ENCODE data around the gene CEP120. TPM values are rescaled to one million over a fixed set of nuclear protein-coding genes. Genes with fewer than 3 reads are reported as not detected.

Gene CEP120
- total and polyA plus RNA-seq, 2 donors, result 21.3 to 24.5 TPM

- Histone ChIP-seq H3K9me3 (ENCODE audit: control insufficient read depth in 2 of 2, insufficient read depth in 1 of 2, low read length in 1 of 2) (no peaks in the 10 kb centered on the region), H3K27ac (ENCODE audit: low read depth in 1 of 2, low read length in 1 of 2) (no peak overlapping the region), H3K36me3 (ENCODE audit: control insufficient read depth in 2 of 2, insufficient read depth in 2 of 2, low read length in 1 of 2) (no peaks in the 10 kb centered on the region), H3K4me3 (ENCODE audit: low read length in 2 of 2) (no peak overlapping the region), H3K27me3 (ENCODE audit: control insufficient read depth in 2 of 2, insufficient read depth in 1 of 2, low read length in 1 of 2) (no peaks in the 10 kb centered on the region), H3K4me1 (ENCODE audit: control insufficient read depth in 2 of 2, insufficient read depth in 2 of 2, low read length in 2 of 2) (no peaks in the 10 kb centered on the region)
- DNase-seq (ENCODE audit: low read depth in 6 of 9, low spot score in 9 of 9), result peak in 1 of 9 donors; percentile 18
Measured at GRCh38 chr5:123304777-123305316, 118.4 kb downstream of the CEP120 start.

- H3K36me3 ChIP-seq (ENCODE audit: control insufficient read depth in 2 of 2, insufficient read depth in 2 of 2, low read length in 1 of 2), result no peaks in the 10 kb centered on the region
- no peak overlapping the region for H3K4me3 ChIP-seq (ENCODE audit: low read length in 2 of 2)
- 95% methylated on average over 3 of the region's 3 CpGs for WGBS
- no peak for DNase-seq (ENCODE audit: low read depth in 6 of 9, low spot score in 9 of 9)
- H3K9me3 ChIP-seq (ENCODE audit: control insufficient read depth in 2 of 2, insufficient read depth in 1 of 2, low read length in 1 of 2), result no peaks in the 10 kb centered on the region
- H3K27me3 ChIP-seq (ENCODE audit: control insufficient read depth in 2 of 2, insufficient read depth in 1 of 2, low read length in 1 of 2), result no peaks in the 10 kb centered on the region
- H3K27ac ChIP-seq (ENCODE audit: low read depth in 1 of 2, low read length in 1 of 2), result no peak overlapping the region
- no peaks in the 10 kb centered on the region for H3K4me1 ChIP-seq (ENCODE audit: control insufficient read depth in 2 of 2, insufficient read depth in 2 of 2, low read length in 2 of 2)
Measured at GRCh38 chr5:123303802-123304201, 119.4 kb downstream of the CEP120 start.

- WGBS, result 97% methylated on average over 4 of the region's 4 CpGs
- Histone ChIP-seq H3K27me3 (ENCODE audit: control insufficient read depth in 2 of 2, insufficient read depth in 1 of 2, low read length in 1 of 2) (no peaks in the 10 kb centered on the region), H3K9me3 (ENCODE audit: control insufficient read depth in 2 of 2, insufficient read depth in 1 of 2, low read length in 1 of 2) (no peaks in the 10 kb centered on the region), H3K27ac (ENCODE audit: low read depth in 1 of 2, low read length in 1 of 2) (no peak overlapping the region), H3K4me3 (ENCODE audit: low read length in 2 of 2) (no peak overlapping the region), H3K36me3 (ENCODE audit: control insufficient read depth in 2 of 2, insufficient read depth in 2 of 2, low read length in 1 of 2) (no peaks in the 10 kb centered on the region), H3K4me1 (ENCODE audit: control insufficient read depth in 2 of 2, insufficient read depth in 2 of 2, low read length in 2 of 2) (no peaks in the 10 kb centered on the region)
- no peak for DNase-seq (ENCODE audit: low read depth in 6 of 9, low spot score in 9 of 9)
Measured at GRCh38 chr5:123300266-123300665, 122.9 kb downstream of the CEP120 start.

- WGBS, result 97% methylated on average over 1 of the region's 1 CpG
- no peaks in the 10 kb centered on the region for H3K27me3 ChIP-seq (ENCODE audit: control insufficient read depth in 2 of 2, insufficient read depth in 1 of 2, low read length in 1 of 2)
- no peak overlapping the region for H3K4me3 ChIP-seq (ENCODE audit: low read length in 2 of 2)
- H3K36me3 ChIP-seq (ENCODE audit: control insufficient read depth in 2 of 2, insufficient read depth in 2 of 2, low read length in 1 of 2), result no peaks in the 10 kb centered on the region
- H3K4me1 ChIP-seq (ENCODE audit: control insufficient read depth in 2 of 2, insufficient read depth in 2 of 2, low read length in 2 of 2), result no peaks in the 10 kb centered on the region
- no peak overlapping the region for H3K27ac ChIP-seq (ENCODE audit: low read depth in 1 of 2, low read length in 1 of 2)
- no peaks in the 10 kb centered on the region for H3K9me3 ChIP-seq (ENCODE audit: control insufficient read depth in 2 of 2, insufficient read depth in 1 of 2, low read length in 1 of 2)
- no peak for DNase-seq (ENCODE audit: low read depth in 6 of 9, low spot score in 9 of 9)
Measured at GRCh38 chr5:123299136-123299535, 124.1 kb downstream of the CEP120 start.

GRCh38 chr5:123298335-123299030 is 124.7 kb downstream of the CEP120 start:
- DNase-seq (ENCODE audit: low read depth in 6 of 9, low spot score in 9 of 9), result no peak
- Histone ChIP-seq H3K27me3 (ENCODE audit: control insufficient read depth in 2 of 2, insufficient read depth in 1 of 2, low read length in 1 of 2) (no peaks in the 10 kb centered on the region), H3K9me3 (ENCODE audit: control insufficient read depth in 2 of 2, insufficient read depth in 1 of 2, low read length in 1 of 2) (no peaks in the 10 kb centered on the region), H3K4me3 (ENCODE audit: low read length in 2 of 2) (no peak overlapping the region), H3K4me1 (ENCODE audit: control insufficient read depth in 2 of 2, insufficient read depth in 2 of 2, low read length in 2 of 2) (no peaks in the 10 kb centered on the region), H3K27ac (ENCODE audit: low read depth in 1 of 2, low read length in 1 of 2) (no peak overlapping the region), H3K36me3 (ENCODE audit: control insufficient read depth in 2 of 2, insufficient read depth in 2 of 2, low read length in 1 of 2) (no peaks in the 10 kb centered on the region)
- 89% methylated on average over 2 of the region's 2 CpGs for WGBS

- Histone ChIP-seq H3K4me1 (ENCODE audit: control insufficient read depth in 2 of 2, insufficient read depth in 2 of 2, low read length in 2 of 2) (no peaks in the 10 kb centered on the region), H3K27me3 (ENCODE audit: control insufficient read depth in 2 of 2, insufficient read depth in 1 of 2, low read length in 1 of 2) (no peaks in the 10 kb centered on the region), H3K27ac (ENCODE audit: low read depth in 1 of 2, low read length in 1 of 2) (no peak overlapping the region), H3K4me3 (ENCODE audit: low read length in 2 of 2) (no peak overlapping the region), H3K9me3 (ENCODE audit: control insufficient read depth in 2 of 2, insufficient read depth in 1 of 2, low read length in 1 of 2) (no peaks in the 10 kb centered on the region), H3K36me3 (ENCODE audit: control insufficient read depth in 2 of 2, insufficient read depth in 2 of 2, low read length in 1 of 2) (no peaks in the 10 kb centered on the region)
- DNase-seq (ENCODE audit: low read depth in 6 of 9, low spot score in 9 of 9), result no peak
- WGBS, result 100% methylated on average over 1 of the region's 1 CpG
Measured at GRCh38 chr5:123297866-123298265, 125.3 kb downstream of the CEP120 start.

GRCh38 chr5:123297198-123297831 is 125.9 kb downstream of the CEP120 start:
- Histone ChIP-seq H3K36me3 (ENCODE audit: control insufficient read depth in 2 of 2, insufficient read depth in 2 of 2, low read length in 1 of 2) (no peaks in the 10 kb centered on the region), H3K4me1 (ENCODE audit: control insufficient read depth in 2 of 2, insufficient read depth in 2 of 2, low read length in 2 of 2) (no peaks in the 10 kb centered on the region), H3K4me3 (ENCODE audit: low read length in 2 of 2) (no peak overlapping the region), H3K27me3 (ENCODE audit: control insufficient read depth in 2 of 2, insufficient read depth in 1 of 2, low read length in 1 of 2) (no peaks in the 10 kb centered on the region), H3K27ac (ENCODE audit: low read depth in 1 of 2, low read length in 1 of 2) (no peak overlapping the region), H3K9me3 (ENCODE audit: control insufficient read depth in 2 of 2, insufficient read depth in 1 of 2, low read length in 1 of 2) (no peaks in the 10 kb centered on the region)
- DNase-seq (ENCODE audit: low read depth in 6 of 9, low spot score in 9 of 9), result no peak
- WGBS, result 90% methylated on average over 2 of the region's 2 CpGs

Other genes starting within 250 kb of the CEP120 start
- gene CSNK1G3, start 88.8 kb upstream of the CEP120 start, total RNA-seq, result 69.7 TPM
- 18.9 TPM for gene CSNK1G3, start 88.8 kb upstream of the CEP120 start, polyA plus RNA-seq